GM12873 (cell line): ENCODE data around the gene LTBP4.

Experiments used
- TF ChIP-seq, protein P1 (sequence below): IDR thresholded peaks from 2 replicates; pipeline ENCODE4 v1.5.1; 2012; ENCODE audit warnings: low read depth, mild to moderate bottlenecking, moderate library complexity, low read length, control low read depth; ENCODE audit not compliant: insufficient read depth; ENCODE audit errors: missing control alignments

Gene LTBP4

DNA sequence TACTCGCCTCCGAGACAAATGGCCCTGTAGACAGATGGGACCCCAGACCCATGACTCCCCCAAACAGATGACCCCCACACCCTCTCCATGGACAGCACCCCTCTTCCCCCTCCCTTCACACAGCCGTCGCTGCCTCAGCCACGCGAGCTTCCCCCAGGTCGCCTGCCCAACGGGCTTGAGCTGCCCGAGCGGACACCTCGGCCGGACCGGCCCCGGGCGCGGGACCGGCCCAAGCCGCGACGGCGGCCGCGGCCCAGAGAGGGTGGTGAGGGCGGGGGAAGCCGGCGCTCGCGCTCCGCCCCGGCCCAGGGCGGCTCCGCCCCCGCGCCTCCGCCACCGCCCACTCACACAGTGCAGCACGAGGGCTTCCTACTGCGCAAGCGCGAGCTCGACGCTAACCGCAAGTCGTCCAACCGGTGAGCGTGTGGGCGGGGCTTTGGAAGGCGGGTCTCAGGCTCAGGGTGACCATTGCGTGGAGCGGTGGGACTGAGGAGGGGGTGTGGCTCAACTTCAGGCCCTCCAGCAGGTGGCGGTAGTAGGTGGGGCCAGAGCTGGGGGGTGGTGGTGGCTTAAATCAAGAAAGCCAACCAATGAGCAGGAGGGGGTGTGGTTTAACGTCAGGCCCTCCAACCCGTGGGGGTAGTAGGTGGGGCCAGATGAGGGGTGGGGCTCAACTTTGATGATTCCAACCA lies 30.7 kb upstream of the LTBP4 start:
- TF ChIP-seq, protein P1, sequence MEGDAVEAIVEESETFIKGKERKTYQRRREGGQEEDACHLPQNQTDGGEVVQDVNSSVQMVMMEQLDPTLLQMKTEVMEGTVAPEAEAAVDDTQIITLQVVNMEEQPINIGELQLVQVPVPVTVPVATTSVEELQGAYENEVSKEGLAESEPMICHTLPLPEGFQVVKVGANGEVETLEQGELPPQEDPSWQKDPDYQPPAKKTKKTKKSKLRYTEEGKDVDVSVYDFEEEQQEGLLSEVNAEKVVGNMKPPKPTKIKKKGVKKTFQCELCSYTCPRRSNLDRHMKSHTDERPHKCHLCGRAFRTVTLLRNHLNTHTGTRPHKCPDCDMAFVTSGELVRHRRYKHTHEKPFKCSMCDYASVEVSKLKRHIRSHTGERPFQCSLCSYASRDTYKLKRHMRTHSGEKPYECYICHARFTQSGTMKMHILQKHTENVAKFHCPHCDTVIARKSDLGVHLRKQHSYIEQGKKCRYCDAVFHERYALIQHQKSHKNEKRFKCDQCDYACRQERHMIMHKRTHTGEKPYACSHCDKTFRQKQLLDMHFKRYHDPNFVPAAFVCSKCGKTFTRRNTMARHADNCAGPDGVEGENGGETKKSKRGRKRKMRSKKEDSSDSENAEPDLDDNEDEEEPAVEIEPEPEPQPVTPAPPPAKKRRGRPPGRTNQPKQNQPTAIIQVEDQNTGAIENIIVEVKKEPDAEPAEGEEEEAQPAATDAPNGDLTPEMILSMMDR = no peak

DNA sequence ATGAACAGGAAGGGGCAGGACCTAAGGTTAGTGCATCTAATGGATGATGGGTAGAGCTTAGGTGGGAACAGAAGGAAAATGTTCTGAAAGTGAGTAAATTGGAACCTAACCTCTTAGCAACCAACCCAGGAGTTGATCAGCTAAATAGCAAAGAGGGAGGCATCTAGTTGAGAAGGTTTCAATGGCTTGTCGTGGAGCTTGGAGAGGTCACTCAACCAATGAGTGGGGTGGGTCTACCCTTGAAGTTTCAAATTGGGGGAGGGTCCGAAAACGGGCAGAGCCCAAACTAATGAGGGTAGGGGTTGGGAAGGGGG lies 30.2 kb upstream of the LTBP4 start:
- TF ChIP-seq, protein P1 = no peak

DNA sequence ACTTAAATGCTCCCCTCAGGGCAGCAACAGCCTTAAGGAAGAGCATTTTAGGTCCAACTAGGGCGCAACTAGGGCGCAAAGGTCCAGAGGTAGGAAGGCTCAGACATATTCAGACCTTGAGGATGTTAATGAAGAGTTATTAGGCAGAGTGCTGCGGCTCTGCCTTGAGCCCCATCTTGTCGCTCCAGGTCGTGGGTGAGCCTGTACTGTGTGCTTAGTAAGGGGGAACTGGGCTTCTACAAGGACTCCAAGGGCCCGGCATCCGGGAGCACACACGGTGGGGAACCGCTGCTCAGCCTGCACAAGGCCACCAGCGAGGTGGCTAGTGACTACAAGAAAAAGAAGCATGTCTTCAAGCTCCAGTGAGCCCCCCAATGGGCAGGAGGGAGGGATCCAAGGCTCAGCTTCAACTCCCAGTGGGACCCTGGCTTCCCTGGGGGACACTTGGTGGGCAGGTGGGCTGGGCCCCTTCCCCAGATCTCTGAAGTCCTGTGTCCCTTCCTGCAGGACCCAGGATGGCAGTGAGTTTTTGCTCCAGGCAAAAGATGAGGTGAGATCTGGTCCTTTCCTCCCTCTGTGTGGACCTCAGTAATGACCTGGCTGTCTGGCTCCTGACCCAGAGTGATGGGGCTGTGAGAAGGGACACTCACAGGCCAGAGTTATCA lies 29.2 kb upstream of the LTBP4 start:
- TF ChIP-seq, protein P1 = no peak

DNA sequence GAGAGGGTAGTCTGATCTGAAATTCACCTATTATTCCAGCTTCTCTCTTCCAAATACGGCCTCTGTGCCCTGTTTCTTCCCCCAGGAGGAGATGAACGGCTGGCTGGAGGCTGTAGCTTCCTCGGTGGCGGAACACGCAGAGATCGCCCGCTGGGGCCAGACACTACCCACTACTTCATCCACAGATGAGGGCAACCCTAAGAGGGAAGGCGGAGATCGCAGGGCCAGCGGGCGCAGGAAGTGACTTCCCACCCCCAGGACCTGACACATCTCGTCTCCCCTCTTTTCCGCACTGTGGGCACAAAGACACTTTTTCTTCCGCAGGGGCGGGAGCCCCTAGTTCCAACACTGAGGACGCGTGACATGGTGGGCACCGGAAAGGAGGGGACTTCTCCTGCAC lies 25.8 kb upstream of the LTBP4 start:
- TF ChIP-seq, protein P1 = no peak

DNA sequence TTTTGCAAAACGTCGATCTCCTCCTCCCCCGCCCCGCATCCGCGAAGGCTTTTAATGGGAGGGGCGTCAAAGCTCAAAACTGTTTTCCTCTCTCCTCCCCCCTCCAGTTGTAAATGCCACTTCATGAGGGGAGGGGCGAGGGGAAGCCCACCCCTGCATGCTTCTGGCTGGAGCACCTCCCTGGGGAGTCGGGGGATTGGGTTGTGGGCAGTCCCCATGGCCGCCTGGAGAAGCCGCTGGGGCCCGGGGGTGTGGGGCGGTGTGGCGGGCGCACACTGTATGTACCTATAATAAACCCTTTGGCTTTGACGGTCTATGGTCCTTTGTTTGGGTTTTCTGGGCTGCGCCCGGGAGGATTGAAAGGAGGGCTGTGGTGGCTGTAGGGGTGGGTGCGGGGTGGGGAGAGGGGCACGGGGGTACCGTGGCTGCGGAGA lies 25.0 kb upstream of the LTBP4 start:
- TF ChIP-seq, protein P1 = no peak

DNA sequence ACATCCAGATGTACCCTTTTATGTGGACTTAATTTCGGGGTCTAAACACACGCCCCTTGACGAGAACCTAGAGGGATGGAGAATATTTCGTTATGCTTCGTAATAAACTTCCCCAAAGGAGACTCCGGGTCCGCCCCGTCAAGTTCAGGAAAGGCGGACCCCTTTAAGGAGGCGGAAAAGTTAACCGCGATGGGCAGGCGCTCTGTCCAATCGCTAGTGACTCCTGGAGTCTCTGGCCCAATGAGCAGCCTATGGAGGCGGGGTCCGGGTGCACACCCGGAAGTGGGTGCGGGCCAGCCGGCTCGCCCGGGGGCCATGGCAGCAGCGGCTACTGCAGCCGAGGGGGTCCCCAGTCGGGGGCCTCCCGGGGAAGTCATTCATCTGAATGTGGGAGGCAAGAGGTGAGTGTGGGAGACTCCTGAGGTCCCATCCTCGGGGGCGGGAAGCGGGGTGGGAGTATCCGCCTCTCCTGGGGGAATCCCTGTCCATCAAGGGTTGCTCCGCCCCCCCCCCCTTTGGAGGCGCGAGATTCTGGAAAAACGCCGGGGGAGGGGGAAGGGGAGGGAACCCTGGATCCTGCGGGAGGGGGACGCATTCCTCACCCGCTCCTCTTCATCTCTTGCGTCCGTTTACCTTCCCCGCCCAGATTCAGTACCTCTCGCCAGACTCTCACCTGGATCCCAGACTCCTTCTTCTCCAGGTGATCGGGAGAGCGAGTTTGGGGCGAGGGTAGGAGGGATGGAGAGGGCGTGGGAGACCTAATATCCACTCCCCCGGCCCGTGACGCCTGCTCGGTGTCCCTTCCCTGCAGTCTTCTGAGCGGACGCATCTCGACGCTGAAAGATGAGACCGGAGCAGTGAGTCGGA lies 24.4 kb upstream of the LTBP4 start, which contains the start of gene SHKBP1:
Gene SHKBP1, plus strand, starts transcription at position 289 of the 867 bp plus-strand sequence. Its CDS starts 27 bp downstream, at position 316.
- TF ChIP-seq, protein P1 = no peak

DNA sequence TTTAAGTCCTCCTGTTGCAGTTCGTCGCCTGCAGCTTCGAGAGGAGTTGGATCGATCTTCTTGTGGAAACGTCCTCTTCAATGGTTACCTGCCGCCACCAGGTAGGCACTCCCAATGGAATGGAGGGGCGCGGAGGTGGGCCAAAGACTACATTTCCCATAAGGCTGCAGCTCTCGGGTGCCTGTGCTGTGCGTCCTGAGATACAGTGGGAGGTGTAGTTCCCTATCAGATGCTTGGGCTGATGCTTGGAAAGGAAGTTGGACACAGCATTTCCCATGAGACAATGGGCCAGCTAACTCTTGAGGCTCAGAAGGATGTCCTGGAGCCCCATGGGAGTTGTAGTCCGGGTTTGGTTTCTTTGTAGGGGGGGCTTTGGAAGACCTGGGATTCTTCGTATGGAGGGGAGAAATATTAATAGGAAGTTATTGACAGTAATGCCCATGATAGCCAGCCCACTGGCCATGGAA lies 22.7 kb upstream of the LTBP4 start:
- TF ChIP-seq, protein P1 = no peak
